H9 (cell line): Measurements from ENCODE around the gene PRUNE1. TPM values are rescaled to one million over a fixed set of nuclear protein-coding genes. Genes with fewer than 3 reads are reported as not detected.

Source experiments
- DNase-seq: peaks from one replicate; pipeline ENCODE4 v3.0.0-alpha.2; 2017
- H2AFZ ChIP-seq: one replicate; pipeline ENCODE4 v1.6.1; 2013; ENCODE audit warnings: mild to moderate bottlenecking, low read length, control low read depth, moderate library complexity
- H2AK5ac ChIP-seq: 2 replicates; pipeline ENCODE4 v1.6.1; 2013; ENCODE audit warnings: low read length, control low read depth, mixed read lengths; ENCODE audit not compliant: insufficient read length
- H2BK120ac ChIP-seq: one replicate; pipeline ENCODE4 v1.6.1; 2013; ENCODE audit warnings: low read depth, mild to moderate bottlenecking, low read length, control low read depth, inconsistent platforms; ENCODE audit not compliant: poor library complexity, severe bottlenecking
- H2BK12ac ChIP-seq: 2 replicates; pipeline ENCODE4 v1.6.1; 2013; ENCODE audit warnings: low read length, control low read depth, mixed read lengths, low read depth; ENCODE audit not compliant: insufficient read length
- H2BK15ac ChIP-seq: 2 replicates; pipeline ENCODE4 v1.6.1; 2013; ENCODE audit warnings: low read depth, low read length, control low read depth
- H2BK20ac ChIP-seq: one replicate; pipeline ENCODE4 v1.6.1; 2013; ENCODE audit warnings: low read depth, mild to moderate bottlenecking, low read length, control low read depth, inconsistent platforms; ENCODE audit not compliant: poor library complexity, severe bottlenecking
- H2BK5ac ChIP-seq: 2 replicates; pipeline ENCODE4 v1.6.1; 2013; ENCODE audit warnings: low read length, control low read depth, mixed read lengths; ENCODE audit not compliant: insufficient read length
- H3K14ac ChIP-seq: 2 replicates; pipeline ENCODE4 v1.6.1; 2013; ENCODE audit warnings: low read length, control low read depth; ENCODE audit not compliant: insufficient read depth
- H3K18ac ChIP-seq: 2 replicates; pipeline ENCODE4 v1.6.1; 2013; ENCODE audit warnings: low read depth, mild to moderate bottlenecking, mixed read lengths, low read length, control low read depth; ENCODE audit not compliant: insufficient read length
- H3K23ac ChIP-seq: 2 replicates; pipeline ENCODE4 v1.6.1; 2013; ENCODE audit warnings: low read length, control low read depth, mixed read lengths, low read depth; ENCODE audit not compliant: insufficient read length
- H3K23me2 ChIP-seq: 2 replicates; pipeline ENCODE4 v1.6.1; 2013; ENCODE audit warnings: low read depth, mild to moderate bottlenecking, mixed read lengths, low read length, control low read depth; ENCODE audit not compliant: insufficient read length, poor library complexity, severe bottlenecking
- H3K27ac ChIP-seq: 2 replicates; pipeline ENCODE4 v1.5.1; 2013; ENCODE audit warnings: low read length, control low read depth, mixed read lengths, low read depth; ENCODE audit not compliant: insufficient read length
- H3K27me3 ChIP-seq: 2 replicates; pipeline ENCODE4 v1.6.1; 2013; ENCODE audit warnings: low read length, control low read depth, inconsistent platforms; ENCODE audit not compliant: insufficient read depth
- H3K4ac ChIP-seq: 2 replicates; pipeline ENCODE4 v1.6.1; 2013; ENCODE audit warnings: low read depth, mild to moderate bottlenecking, control low read depth, inconsistent platforms, low read length, moderate library complexity
- H3K4me1 ChIP-seq: 2 replicates; pipeline ENCODE4 v1.6.1; 2013; ENCODE audit warnings: low read length, control low read depth, inconsistent platforms; ENCODE audit not compliant: insufficient read depth
- H3K4me2 ChIP-seq: 2 replicates; pipeline ENCODE4 v1.6.1; 2013; ENCODE audit warnings: low read length, control low read depth, mixed read lengths; ENCODE audit not compliant: insufficient read length, insufficient read depth
- H3K56ac ChIP-seq: 2 replicates; pipeline ENCODE4 v1.6.1; 2013; ENCODE audit warnings: low read depth, mild to moderate bottlenecking, mixed read lengths, low read length, control low read depth; ENCODE audit not compliant: insufficient read length
- H3K79me1 ChIP-seq: 2 replicates; pipeline ENCODE4 v1.6.1; 2013; ENCODE audit warnings: low read depth, mild to moderate bottlenecking, moderate library complexity, low read length, control low read depth, inconsistent platforms; ENCODE audit not compliant: insufficient read depth, poor library complexity, severe bottlenecking
- H3K79me2 ChIP-seq: 2 replicates; pipeline ENCODE4 v1.6.1; 2013; ENCODE audit warnings: low read length, control low read depth, inconsistent platforms; ENCODE audit not compliant: insufficient read depth
- H3K9ac ChIP-seq: 2 replicates; pipeline ENCODE4 v1.6.1; 2013; ENCODE audit warnings: low read length, control low read depth, mixed read lengths; ENCODE audit not compliant: insufficient read length; ENCODE audit errors: extremely low read depth
- H3K9me3 ChIP-seq: one replicate; pipeline ENCODE4 v1.6.1; 2013; ENCODE audit warnings: low read depth, low read length, inconsistent platforms; ENCODE audit not compliant: control insufficient read depth
- H3T11ph ChIP-seq: one replicate; pipeline ENCODE4 v1.6.1; 2013; ENCODE audit warnings: mild to moderate bottlenecking, low read length, control low read depth, inconsistent platforms
- H4K20me1 ChIP-seq: one replicate; pipeline ENCODE4 v1.6.1; 2013; ENCODE audit not compliant: control insufficient read depth, insufficient read length, insufficient read depth
- H4K5ac ChIP-seq: 2 replicates; pipeline ENCODE4 v1.6.1; 2013; ENCODE audit warnings: low read depth, mild to moderate bottlenecking, mixed read lengths, low read length, control low read depth; ENCODE audit not compliant: insufficient read length
- H4K8ac ChIP-seq: replicated peaks from 2 replicates; pipeline ENCODE4 v1.6.1; 2013; ENCODE audit warnings: low read length, control low read depth, mixed read lengths, low read depth; ENCODE audit not compliant: insufficient read length
- H4K91ac ChIP-seq: 2 replicates; pipeline ENCODE4 v1.6.1; 2013; ENCODE audit warnings: low read depth, mild to moderate bottlenecking, moderate library complexity, mixed read lengths, low read length, control low read depth; ENCODE audit not compliant: insufficient read length
- H3K27ac Mint-ChIP-seq, 3 experiments: 2 replicates in 2 of 3; 3 replicates in 1 of 3; pipeline ENCODE4 v1.8.0; 2020 to 2021; ENCODE audit warnings: mixed read lengths in 3 of 3, mild to moderate bottlenecking in 1 of 3, moderate library complexity in 1 of 3
- H3K27me3 Mint-ChIP-seq: 2 replicates; pipeline ENCODE4 v1.8.0; 2021; ENCODE audit warnings: low read depth, mild to moderate bottlenecking, moderate library complexity, mixed read lengths
- H3K36me3 Mint-ChIP-seq, 3 experiments: 2 replicates in 2 of 3; 3 replicates in 1 of 3; pipeline ENCODE4 v1.8.0; 2020 to 2021; ENCODE audit warnings: low read depth in 3 of 3, mixed read lengths in 3 of 3; ENCODE audit not compliant: insufficient read depth in 1 of 3
- H3K4me1 Mint-ChIP-seq, 2 experiments: 2 replicates each; pipeline ENCODE4 v1.8.0; 2020; ENCODE audit warnings: mixed read lengths in 2 of 2
- H3K4me3 Mint-ChIP-seq, 2 experiments: 2 replicates in 1 of 2; 3 replicates in 1 of 2; pipeline ENCODE4 v1.8.0; 2020 to 2021; ENCODE audit warnings: mild to moderate bottlenecking in 2 of 2, mixed read lengths in 2 of 2, moderate library complexity in 1 of 2
- H3K9me3 Mint-ChIP-seq, 2 experiments: 2 replicates in 1 of 2; 3 replicates in 1 of 2; pipeline ENCODE4 v1.8.0; 2020; ENCODE audit warnings: mild to moderate bottlenecking in 2 of 2, mixed read lengths in 2 of 2, moderate library complexity in 1 of 2
- WGBS: extraction: QIAGEN DNeasy Blood & Tissue Kit; methylation state at CpG from one replicate; pipeline ENCODE4 v1.1.7; 2013; ENCODE audit warnings: missing lambda C conversion rate, low lambda C conversion rate, mixed read lengths; ENCODE audit not compliant: insufficient read length; ENCODE audit errors: extremely low coverage; 5-methylcytosine and 5-hydroxymethylcytosine counted together
- total RNA-seq: library from RNA; stranded (reverse); gene quantifications from 2 replicates; pipeline ENCODE4 v1.2.1, GENCODE V29; 2021
- TF ChIP-seq, protein P1 (sequence below): fragments of 200-600 bp; sonication (generic); conservative IDR thresholded peaks from 3 replicates; pipeline ENCODE4 v1.8.0; 2021; ENCODE audit warnings: antibody characterized with exemption, mild to moderate bottlenecking

PRUNE1 gene
- total RNA-seq, 1 experiment from 2014 or later: 22.3 TPM

DNA sequence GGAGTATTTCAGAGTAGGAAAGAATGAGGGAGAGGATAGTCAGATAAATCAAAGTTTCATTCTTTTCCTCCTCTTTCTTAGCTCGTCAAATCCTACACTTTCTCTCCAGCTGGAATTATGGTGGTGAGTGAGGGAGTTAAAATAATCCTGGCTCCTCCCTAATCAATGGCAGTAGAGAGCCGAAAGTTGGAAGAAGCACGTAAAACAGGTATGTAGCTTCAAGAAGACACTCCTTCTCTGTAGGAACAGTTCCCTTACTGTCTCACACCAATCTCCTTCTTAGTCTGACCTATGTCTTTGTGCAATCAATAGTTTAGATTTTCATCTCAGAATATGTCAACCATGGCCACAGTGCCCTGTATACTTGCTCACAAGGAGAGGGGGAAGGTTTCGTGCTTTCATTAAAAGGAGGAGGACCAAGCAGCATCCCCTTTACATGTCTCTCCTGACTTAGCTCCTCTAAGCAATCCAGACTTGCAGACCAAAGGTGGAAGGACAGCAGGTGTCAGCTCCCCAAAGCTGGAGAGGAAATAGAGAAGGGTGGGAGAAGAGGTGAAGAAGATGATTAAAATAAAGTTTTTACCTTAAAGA, 2.4 kb upstream of the PRUNE1 start:
- H3K14ac ChIP-seq: no peak overlapping the region
- H3K23ac ChIP-seq: no peak overlapping the region
- H3K27ac ChIP-seq: no peak overlapping the region
- Mint-ChIP-seq H3K36me3 (peaks cover 0 to 4% (median 0%) of the 10 kb centered on the region in 3 experiments; a peak in 1 of 7 replicates), H3K9me3 (no peaks in the 10 kb centered on the region; a peak in 2 of 5 replicates), H3K27ac (peak overlapping the region in 2 of 3 experiments; percentile 97 to 98; a peak in 5 of 7 replicates), H3K4me1 (peaks cover 35 to 44% of the 10 kb centered on the region in 2 experiments), H3K27me3 (no peaks in the 10 kb centered on the region; the same call in 1 of the 2 replicates), H3K4me3 (peak overlapping the region; percentile 67 to 99)
- no peak overlapping the region for H2BK20ac ChIP-seq
- peaks cover 5% of the 10 kb centered on the region; the same call in 1 of the 2 replicates for H3K4me1 ChIP-seq
- no peaks in the 10 kb centered on the region; the same call in 1 of the 2 replicates for H3K79me2 ChIP-seq
- no peaks in the 10 kb centered on the region for H3K79me1 ChIP-seq
- H4K8ac ChIP-seq: no peak overlapping the region
- TF ChIP-seq, protein P1, sequence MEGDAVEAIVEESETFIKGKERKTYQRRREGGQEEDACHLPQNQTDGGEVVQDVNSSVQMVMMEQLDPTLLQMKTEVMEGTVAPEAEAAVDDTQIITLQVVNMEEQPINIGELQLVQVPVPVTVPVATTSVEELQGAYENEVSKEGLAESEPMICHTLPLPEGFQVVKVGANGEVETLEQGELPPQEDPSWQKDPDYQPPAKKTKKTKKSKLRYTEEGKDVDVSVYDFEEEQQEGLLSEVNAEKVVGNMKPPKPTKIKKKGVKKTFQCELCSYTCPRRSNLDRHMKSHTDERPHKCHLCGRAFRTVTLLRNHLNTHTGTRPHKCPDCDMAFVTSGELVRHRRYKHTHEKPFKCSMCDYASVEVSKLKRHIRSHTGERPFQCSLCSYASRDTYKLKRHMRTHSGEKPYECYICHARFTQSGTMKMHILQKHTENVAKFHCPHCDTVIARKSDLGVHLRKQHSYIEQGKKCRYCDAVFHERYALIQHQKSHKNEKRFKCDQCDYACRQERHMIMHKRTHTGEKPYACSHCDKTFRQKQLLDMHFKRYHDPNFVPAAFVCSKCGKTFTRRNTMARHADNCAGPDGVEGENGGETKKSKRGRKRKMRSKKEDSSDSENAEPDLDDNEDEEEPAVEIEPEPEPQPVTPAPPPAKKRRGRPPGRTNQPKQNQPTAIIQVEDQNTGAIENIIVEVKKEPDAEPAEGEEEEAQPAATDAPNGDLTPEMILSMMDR: no peak
- H4K5ac ChIP-seq: no peak overlapping the region
- no peak overlapping the region for H2BK12ac ChIP-seq
- no peaks in the 10 kb centered on the region for H3K27me3 ChIP-seq
- no peaks in the 10 kb centered on the region for H4K20me1 ChIP-seq
- no CpG with 5 or more reads among the region's 4 CpGs for WGBS
- no peak overlapping the region for H3T11ph ChIP-seq
- H3K4ac ChIP-seq: no peak overlapping the region
- H3K4me2 ChIP-seq: peak overlapping the region; percentile 58
- no peak overlapping the region for H4K91ac ChIP-seq
- H3K18ac ChIP-seq: no peak overlapping the region
- H2AFZ ChIP-seq: no peak overlapping the region
- no peak overlapping the region for H3K56ac ChIP-seq
- no peak for DNase-seq
- no peaks in the 10 kb centered on the region for H3K9me3 ChIP-seq
- H3K23me2 ChIP-seq: peaks cover 13% of the 10 kb centered on the region
- no peak overlapping the region for H2AK5ac ChIP-seq
- no peak overlapping the region for H3K9ac ChIP-seq
- H2BK15ac ChIP-seq: no peak overlapping the region
- H2BK120ac ChIP-seq: no peak overlapping the region
- H2BK5ac ChIP-seq: no peak overlapping the region
